Measurements from ENCODE around the gene NPAS3. TPM values are rescaled to one million over a fixed set of nuclear protein-coding genes. Genes with fewer than 3 reads are reported as not detected.

Gene NPAS3
- total RNA-seq, 1 experiment from 2014 or later: 0.35 TPM

- H3K36me3 Mint-ChIP-seq (ENCODE audit: insufficient read depth, unreplicated experiment): no peaks in the 10 kb centered on the region
- no peaks in the 10 kb centered on the region for H3K27me3 Mint-ChIP-seq (ENCODE audit: insufficient read depth, unreplicated experiment)
- POLR2A ChIA-PET: no interaction called here
- no peak overlapping the region for H3K27ac Mint-ChIP-seq (ENCODE audit: low read depth, unreplicated experiment)
- no peak for DNase-seq (ENCODE audit: unreplicated experiment)
- H3K4me3 Mint-ChIP-seq (ENCODE audit: unreplicated experiment): no peak overlapping the region
- no peak for TF ChIP-seq CTCF (IDR thresholded peaks at IDR 0.05; ENCODE audit: unreplicated experiment)
- peaks cover 5% of the 10 kb centered on the region for H3K4me1 Mint-ChIP-seq (ENCODE audit: insufficient read depth, unreplicated experiment)
- CTCF ChIA-PET: no interaction called here
- BruUV-seq (replicated peaks): no TSS peak
- intact Hi-C loops (cut with micrococcal nuclease): no loop called here
- no peaks in the 10 kb centered on the region for H3K9me3 Mint-ChIP-seq (ENCODE audit: unreplicated experiment)
Observed at GRCh38 chr14:33317675-33318074, 379.0 kb downstream of the NPAS3 start.

- ChIA-PET CTCF (interaction anchor here (0.6 to 1.1 kb wide), 2 partner anchors 469 to 1010 kb away, joined by 3 read pairs; no protein-coding TSS in a partner anchor), POLR2A (no interaction called here)
- DNase-seq (ENCODE audit: unreplicated experiment): no peak
- H3K4me1 Mint-ChIP-seq (ENCODE audit: insufficient read depth, unreplicated experiment): peaks cover 10% of the 10 kb centered on the region
- no TSS peak for BruUV-seq (replicated peaks)
- no peak overlapping the region for H3K27ac Mint-ChIP-seq (ENCODE audit: low read depth, unreplicated experiment)
- no peak for TF ChIP-seq CTCF (IDR thresholded peaks at IDR 0.05; ENCODE audit: unreplicated experiment)
- no peak overlapping the region for H3K4me3 Mint-ChIP-seq (ENCODE audit: unreplicated experiment)
- H3K9me3 Mint-ChIP-seq (ENCODE audit: unreplicated experiment): no peaks in the 10 kb centered on the region
- intact Hi-C loops (cut with micrococcal nuclease): no loop called here
- H3K27me3 Mint-ChIP-seq (ENCODE audit: insufficient read depth, unreplicated experiment): no peaks in the 10 kb centered on the region
- no peaks in the 10 kb centered on the region for H3K36me3 Mint-ChIP-seq (ENCODE audit: insufficient read depth, unreplicated experiment)
Observed at GRCh38 chr14:33323979-33324378, 385.3 kb downstream of the NPAS3 start.

- intact Hi-C loops (cut with micrococcal nuclease): no loop called here
- POLR2A ChIA-PET: interaction anchor here (0.6 to 0.7 kb wide), 2 partner anchors 11 to 360 kb away, joined by 4 read pairs; no protein-coding TSS in a partner anchor
- Mint-ChIP-seq H3K4me1 (ENCODE audit: insufficient read depth, unreplicated experiment) (no peaks in the 10 kb centered on the region), H3K4me3 (ENCODE audit: unreplicated experiment) (no peak overlapping the region), H3K36me3 (ENCODE audit: insufficient read depth, unreplicated experiment) (no peaks in the 10 kb centered on the region), H3K27ac (ENCODE audit: low read depth, unreplicated experiment) (no peak overlapping the region), H3K9me3 (ENCODE audit: unreplicated experiment) (peaks cover under 1% of the 10 kb centered on the region), H3K27me3 (ENCODE audit: insufficient read depth, unreplicated experiment) (no peaks in the 10 kb centered on the region)
- no TSS peak for BruUV-seq (replicated peaks)
- TF ChIP-seq CTCF (IDR thresholded peaks at IDR 0.05; ENCODE audit: unreplicated experiment): no peak
- DNase-seq (ENCODE audit: unreplicated experiment): no peak
- CTCF ChIA-PET: interaction anchor here (0.7 kb wide), 1 partner anchor 10 kb away, joined by 3 read pairs; no protein-coding TSS in a partner anchor
Observed at GRCh38 chr14:33331176-33331949, 392.7 kb downstream of the NPAS3 start.

- no peaks in the 10 kb centered on the region for H3K4me1 Mint-ChIP-seq (ENCODE audit: insufficient read depth, unreplicated experiment)
- TF ChIP-seq CTCF (IDR thresholded peaks at IDR 0.05; ENCODE audit: unreplicated experiment): no peak
- intact Hi-C loops (cut with micrococcal nuclease): no loop called here
- H3K4me3 Mint-ChIP-seq (ENCODE audit: unreplicated experiment): no peak overlapping the region
- no peaks in the 10 kb centered on the region for H3K36me3 Mint-ChIP-seq (ENCODE audit: insufficient read depth, unreplicated experiment)
- ChIA-PET CTCF (no interaction called here), POLR2A (no interaction called here)
- H3K27ac Mint-ChIP-seq (ENCODE audit: low read depth, unreplicated experiment): no peak overlapping the region
- H3K27me3 Mint-ChIP-seq (ENCODE audit: insufficient read depth, unreplicated experiment): no peaks in the 10 kb centered on the region
- DNase-seq (ENCODE audit: unreplicated experiment): no peak
- no TSS peak for BruUV-seq (replicated peaks)
- H3K9me3 Mint-ChIP-seq (ENCODE audit: unreplicated experiment): peaks cover 8% of the 10 kb centered on the region
Observed at GRCh38 chr14:33332497-33332896, 393.8 kb downstream of the NPAS3 start.
